HG03025 (cell line): ENCODE results near the gene SHQ1.
"Not testable (repeated sequence)": the region's sequence is repeated elsewhere in the genome, so short reads cannot be mapped to it uniquely, and the experiment has no call there.

ENCODE experiments used
- ATAC-seq: cut with Tn5 transposase; IDR thresholded peaks from one replicate; pipeline ENCODE4 v1.9.1; 2021; ENCODE audit warnings: mild to moderate bottlenecking, moderate library complexity; ENCODE audit not compliant: unreplicated experiment, low FRiP score

The SHQ1 gene

DNA sequence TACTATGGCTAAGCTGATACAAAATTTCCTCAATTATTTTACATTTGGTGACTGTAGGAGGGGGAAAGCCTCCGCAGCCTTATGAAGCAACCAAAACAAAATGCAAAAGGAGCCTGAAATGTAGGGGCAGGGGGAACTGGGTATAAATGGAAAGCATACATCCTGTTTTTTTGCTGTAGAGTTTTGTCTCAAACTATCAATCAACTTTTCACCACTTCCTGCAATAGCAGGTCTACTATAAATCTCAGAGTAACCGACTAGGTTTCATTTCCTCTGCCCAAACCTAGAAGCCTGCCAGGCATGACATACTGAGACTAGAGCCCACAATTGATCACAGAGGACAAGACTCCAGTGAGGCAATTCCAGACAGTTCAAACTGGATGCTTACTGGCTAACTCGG lies 91.3 kb downstream of the SHQ1 start:
- peak; percentile 99 for ATAC-seq

- ATAC-seq = no peak
These were observed 93.7 kb downstream of the SHQ1 start for GRCh38 chr3:72754582-72754981.

- ATAC-seq = no peak
These were observed 94.8 kb downstream of the SHQ1 start for GRCh38 chr3:72753495-72753894.

GRCh38 chr3:72750405-72750965 lies 97.8 kb downstream of the SHQ1 start:
- no peak for ATAC-seq

DNA sequence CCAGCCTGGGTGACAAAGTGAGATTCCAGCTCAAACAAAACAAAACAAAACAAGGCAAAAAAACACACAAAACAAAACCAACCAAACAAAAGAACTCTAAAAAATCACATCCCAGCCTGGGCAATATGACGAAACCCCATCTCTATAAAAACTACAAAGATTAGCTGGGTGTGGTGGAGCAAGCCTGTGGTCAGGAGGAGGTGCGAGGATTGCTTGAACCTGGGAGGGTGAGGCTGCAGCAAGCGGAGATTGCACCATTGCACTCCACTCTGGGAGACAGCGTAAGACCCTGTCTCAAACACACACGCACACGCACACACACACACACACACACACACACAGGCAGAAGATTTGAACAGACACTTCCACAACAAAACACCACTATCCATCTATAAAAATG lies 99.6 kb downstream of the SHQ1 start:
- ATAC-seq = no peak

- no peak for ATAC-seq
These were observed 101.5 kb downstream of the SHQ1 start for GRCh38 chr3:72746430-72747411.

DNA sequence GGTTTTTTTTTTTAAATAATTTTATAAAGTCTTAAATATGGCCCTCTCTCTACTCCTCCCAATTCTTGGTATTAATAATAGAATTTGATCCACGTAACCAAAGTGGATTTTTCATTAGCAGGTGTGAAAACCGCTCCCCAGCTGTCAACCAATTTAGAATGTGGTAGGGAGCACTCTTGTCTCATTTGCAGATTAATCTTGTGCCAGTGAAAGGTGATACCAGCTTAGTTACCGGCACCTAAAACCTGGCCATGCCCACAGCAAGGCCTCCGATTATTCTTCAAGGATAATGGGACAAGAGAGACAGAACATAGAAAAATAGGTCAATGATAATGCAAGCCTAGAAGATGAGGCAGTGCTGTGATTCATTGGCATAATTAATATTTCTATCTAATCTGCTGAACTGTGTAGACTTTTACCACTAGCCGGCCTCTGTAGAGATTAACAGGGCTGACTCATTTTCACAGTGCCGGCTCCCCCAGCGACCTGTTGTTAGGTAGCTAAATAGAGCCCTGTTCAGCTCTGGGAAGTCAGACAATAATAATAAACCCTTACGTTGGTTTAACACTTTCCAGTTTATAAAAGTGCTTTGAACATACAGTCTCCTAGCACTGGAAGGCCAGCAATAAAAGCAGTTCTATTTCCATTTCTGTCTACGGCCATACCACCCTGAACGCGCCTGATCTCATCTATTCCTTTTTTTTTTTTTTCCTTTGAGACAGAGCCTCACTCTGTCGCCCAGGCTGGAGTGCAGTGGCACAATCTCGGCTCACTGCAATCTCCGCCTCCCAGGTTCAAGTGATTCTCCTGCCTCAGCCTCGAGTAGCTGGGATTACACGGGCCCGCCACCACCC lies 102.9 kb downstream of the SHQ1 start:
- no peak for ATAC-seq

GRCh38 chr3:72744330-72744729 lies 103.9 kb downstream of the SHQ1 start:
- no peak for ATAC-seq

DNA sequence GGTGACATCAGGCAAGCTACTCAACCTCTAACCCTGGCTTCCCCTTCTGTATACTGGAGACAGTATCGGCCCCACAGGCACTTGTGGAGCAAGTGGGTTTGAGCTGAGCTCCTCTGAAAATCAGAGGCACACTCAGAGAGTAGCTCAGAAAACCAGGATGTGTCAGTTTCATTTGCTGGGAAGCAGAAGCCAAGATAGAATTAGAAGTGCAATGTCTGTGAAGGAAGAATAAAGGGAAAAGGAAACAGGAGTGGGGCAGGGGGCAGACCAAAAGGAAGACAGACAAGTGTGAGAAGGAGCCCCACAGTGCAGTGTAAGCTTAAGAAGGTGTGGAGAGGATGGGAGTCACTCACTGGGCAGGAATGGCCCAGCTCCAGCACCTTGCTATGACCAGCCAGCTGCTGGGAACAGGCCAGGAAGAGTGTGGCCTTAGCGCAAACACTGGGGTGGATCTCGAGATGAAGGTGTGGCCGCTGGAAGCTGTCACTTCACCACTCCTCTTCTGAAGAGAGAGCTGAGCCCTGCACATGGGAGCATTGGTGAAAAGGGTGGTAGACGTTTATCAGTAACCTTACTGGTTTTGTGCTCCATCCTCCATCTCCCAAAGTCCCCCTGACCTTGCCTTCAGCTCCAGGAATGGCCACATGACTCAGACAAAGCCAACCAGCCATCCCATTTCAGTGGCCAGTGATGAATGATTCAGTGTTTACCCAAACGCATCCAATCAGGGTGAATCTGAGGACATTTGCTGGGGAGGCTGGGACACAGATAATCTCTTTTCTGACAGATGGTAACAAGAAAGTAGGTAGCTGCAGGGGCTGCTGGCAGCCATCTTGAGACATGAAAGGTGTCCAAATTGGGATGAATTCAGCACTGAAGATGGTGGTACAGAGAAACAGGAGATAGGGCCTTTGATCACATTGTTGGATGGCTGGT lies 108.4 kb downstream of the SHQ1 start:
- no peak for ATAC-seq

DNA sequence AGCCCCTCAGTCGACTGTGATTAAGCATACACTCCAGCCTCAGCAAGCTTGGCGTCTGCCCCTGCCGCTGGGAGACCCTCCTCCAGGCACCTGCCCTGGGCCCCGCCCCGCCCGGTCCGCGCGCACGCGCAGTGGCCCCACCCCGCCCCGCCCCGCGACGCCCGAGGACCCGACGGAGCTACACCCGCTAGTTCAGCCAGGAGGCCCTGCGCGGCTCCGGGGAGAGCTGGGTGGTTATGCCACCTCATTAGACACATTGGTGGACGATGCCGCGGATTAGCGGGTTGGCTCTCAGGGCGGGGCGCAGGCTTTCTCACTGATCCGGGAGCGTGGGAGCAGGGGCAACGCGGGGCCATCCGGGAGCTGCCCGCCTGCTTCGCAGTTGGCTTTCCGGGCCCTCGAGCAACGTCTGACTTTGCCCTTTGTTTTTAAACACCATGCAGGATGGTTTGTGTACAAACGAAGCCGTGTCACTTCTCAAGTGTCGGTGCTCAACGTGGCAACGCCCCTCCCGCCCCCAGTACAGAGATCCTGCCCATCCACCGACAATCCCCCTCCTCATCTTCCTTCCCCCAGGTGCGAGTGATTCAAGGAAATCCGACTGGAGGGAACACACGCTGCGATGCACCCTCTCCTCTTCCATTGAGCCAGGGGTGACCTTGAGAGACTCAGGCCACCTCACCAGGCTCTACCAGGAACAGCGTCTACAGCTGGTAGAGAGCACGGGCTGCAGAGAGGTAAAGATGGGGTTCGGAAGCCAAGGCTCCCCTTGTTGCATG lies 109.3 kb downstream of the SHQ1 start:
- ATAC-seq = peak; percentile 49

DNA sequence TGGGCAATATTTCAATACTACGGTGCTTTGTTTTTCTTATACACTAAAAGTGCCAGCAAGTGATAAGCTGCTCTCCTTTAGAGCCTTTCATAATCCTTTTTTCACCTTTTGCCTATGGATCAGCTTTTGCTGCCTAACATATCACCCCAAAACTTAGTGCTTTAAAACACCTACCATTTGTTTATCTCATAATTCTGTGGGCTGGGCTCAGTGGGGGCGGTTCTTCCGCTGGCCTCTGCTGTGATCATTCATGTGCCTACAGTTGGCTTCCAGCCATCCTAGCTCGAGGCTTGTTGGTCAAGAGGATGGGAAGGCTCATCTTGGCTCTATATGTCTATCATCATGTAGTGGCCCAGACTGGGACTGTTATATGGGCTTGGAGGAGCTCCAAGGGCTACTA lies 113.2 kb downstream of the SHQ1 start:
- not testable (repeated sequence) for ATAC-seq

DNA sequence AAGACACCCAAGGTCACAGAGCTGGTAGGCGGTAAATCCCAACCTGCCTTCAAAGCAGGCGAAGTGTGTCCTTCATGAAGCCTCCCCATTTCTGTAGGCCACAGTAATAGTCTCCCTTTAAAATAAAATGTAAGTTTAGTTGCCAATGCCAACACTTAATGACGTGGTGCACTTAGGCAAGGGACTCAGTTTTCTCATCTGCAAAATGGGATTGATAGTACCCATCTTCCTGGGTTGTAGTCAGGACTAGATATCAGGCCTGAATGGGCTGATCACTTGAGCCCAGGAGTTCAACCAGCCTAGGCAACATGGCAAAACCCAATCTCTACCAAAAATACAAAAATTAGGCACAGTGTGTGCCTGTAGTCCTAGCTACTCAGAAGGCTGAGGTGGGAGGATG lies 114.6 kb downstream of the SHQ1 start:
- ATAC-seq = no peak

DNA sequence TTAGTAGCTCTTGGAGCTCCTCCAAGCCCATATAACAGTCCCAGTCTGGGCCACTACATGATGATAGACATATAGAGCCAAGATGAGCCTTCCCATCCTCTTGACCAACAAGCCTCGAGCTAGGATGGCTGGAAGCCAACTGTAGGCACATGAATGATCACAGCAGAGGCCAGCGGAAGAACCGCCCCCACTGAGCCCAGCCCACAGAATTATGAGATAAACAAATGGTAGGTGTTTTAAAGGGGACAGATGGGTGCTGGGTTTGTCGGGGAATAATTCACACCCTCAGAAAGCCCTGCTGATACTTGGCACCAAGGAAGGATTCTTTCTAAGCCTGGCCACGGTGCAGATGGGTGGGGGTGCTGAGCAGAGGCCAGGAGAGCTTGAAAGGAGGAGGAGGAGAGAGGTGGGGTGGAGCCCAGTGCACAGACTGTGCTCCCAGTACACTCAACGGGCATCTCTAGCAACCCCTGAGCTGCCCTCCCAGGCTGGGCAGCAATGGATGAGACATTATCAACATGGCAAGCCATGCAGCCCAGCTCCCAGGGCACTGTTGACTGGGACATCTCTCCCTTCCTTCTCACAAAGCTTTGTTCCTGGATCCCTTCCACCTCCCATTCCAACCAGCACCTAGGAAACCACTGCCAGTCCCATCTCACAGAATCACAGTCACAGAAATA lies 115.4 kb downstream of the SHQ1 start:
- not testable (repeated sequence) for ATAC-seq

GRCh38 chr3:72728958-72729467 lies 119.2 kb downstream of the SHQ1 start:
- no peak for ATAC-seq

DNA sequence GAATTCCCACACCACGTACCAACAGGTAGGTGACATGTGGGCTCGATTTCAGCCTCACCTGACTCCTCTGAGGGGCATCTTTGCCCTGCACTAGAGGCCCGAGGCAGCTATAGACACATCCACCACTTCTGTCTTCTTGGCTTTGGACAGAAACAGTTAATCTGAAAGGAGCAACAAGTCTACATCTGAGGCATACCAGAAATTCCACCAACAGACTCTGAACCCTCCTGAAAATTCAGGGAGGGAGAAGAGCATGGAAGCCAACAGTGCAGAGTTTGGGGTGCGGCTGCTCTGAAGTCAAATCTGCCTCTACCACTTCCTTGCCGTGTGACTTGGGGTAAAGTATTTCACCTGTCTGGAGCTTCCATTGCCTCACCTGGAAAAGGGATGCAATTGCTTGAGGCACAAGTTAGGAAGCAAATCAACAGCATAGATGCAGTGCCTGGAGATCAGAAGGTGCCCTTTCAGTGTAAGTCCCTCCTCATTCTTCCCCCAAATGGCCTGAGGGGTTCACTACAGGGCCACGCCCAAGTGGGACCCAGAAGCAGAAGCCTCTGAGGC lies 119.8 kb downstream of the SHQ1 start:
- ATAC-seq = no peak

- ATAC-seq = no peak
These were observed 120.5 kb downstream of the SHQ1 start for GRCh38 chr3:72727726-72728125.

DNA sequence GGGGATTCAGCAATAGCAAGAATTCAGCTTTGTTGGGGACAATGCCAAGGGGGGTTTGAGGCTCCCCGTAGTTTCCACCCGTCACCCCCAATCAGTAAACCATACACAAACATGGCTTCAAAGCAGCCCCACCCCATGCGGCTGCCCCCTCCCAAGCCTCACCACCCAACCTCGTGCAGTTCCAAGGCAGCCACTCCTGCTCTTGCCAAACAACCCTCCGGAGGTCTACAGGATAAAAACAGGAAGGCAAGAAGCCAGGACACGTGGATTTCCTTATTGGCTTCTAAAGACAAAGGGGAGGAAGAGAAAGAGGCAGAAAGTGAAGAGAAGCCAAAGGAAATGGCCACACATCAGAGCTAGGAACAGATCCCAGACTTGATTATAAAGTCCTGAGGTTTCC lies 121.1 kb downstream of the SHQ1 start:
- no peak for ATAC-seq

- ATAC-seq = no peak
These were observed 123.0 kb downstream of the SHQ1 start for GRCh38 chr3:72725229-72725628.
